NCI-H1048 (cell line): Measurements from ENCODE around the gene PTOV1.

Source experiments
- DNase-seq: peaks from one replicate; lab custom pipeline; 2025; lab: John Stamatoyannopoulos, UW

PTOV1 gene

GRCh38 chr19:49844138-49845095 lies 6.5 kb upstream of the PTOV1 start:
- DNase-seq, result no peak

GRCh38 chr19:49845414-49845813 lies 5.5 kb upstream of the PTOV1 start:
- no peak for DNase-seq

- DNase-seq, result no peak
Measured at GRCh38 chr19:49846408-49846807, 4.6 kb upstream of the PTOV1 start.

DNA sequence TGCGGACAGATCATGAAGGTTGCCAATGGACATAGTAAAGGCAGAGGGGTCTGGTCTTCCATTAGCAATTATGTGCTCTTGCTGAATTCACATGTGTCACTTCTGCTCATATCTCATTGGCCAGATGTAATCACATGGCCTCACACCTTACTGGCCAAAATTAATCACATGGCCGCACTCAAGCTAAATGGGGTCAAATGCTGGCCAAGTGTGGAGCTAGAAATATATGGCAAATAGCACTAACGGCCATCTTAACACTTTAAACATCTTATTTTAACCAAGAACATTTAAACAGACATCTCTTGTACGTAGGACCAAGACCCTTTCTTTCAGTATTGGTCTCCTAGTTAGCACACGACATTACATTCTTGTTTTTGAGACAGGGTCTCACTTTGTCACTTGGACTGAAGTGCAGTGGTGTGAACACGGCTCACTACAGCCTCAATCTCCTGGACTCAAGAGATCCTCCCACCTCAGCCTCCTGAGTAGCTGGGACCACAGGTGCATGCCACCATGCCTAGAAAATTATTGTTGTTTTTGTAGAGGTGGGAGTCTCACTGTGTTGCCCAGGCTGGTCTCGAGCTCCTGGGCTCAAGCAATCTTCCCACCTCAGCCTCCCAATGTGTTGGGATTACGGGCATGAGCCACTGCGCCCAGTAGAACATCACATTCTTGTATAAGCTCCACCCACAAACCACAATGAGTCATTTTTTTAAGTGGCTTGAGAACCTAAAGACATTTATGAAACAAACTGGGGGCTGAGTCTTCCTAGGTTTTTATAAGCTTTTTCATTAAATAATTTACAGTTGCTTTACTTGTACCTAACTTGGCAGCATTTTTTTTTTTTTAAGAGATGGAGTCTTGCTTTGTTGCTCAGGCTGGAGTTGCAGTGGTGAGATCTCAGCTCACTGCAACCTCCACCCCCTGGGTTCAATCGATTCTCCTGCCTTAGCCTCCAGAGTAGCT lies 2.9 kb upstream of the PTOV1 start:
- DNase-seq, result no peak

DNA sequence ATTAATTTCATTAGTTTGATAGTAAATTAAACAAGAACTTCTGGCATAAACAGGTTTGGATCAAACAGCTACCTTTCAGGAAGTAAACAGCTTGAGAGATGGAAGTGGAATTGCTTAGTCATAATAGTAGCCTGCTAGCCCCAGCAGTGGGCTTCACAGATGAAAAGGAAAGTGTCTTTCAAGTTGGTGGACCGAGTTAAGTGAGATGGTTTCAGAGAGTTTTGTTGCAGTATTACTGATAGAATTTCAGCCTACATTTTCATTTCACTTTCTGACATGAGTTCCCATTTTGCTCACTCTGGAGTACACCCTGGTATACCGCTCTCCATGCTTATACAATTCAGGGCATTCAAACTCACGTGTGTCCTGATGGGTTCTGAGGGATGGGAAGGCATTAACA lies 2.0 kb upstream of the PTOV1 start:
- DNase-seq, result no peak

GRCh38 chr19:49849433-49850220 lies 1.3 kb upstream of the PTOV1 start:
- DNase-seq, result no peak

DNA sequence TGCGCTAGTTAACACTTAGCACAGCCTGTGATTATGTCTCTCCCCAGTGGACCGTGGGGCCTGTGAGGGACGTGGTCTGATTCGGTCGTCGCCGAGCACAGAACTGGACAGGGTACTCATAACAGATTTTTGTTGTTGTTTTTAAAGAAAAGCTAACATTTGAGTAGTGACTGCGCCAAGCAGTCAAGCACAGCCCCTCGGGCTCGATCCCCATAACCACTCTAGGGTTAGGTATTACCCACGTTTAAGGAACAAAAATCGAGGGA lies 805 bp upstream of the PTOV1 start:
- no peak for DNase-seq

- DNase-seq, result peak; percentile 59
Measured at GRCh38 chr19:49851456-49852259, 699 bp downstream of the PTOV1 start.

DNA sequence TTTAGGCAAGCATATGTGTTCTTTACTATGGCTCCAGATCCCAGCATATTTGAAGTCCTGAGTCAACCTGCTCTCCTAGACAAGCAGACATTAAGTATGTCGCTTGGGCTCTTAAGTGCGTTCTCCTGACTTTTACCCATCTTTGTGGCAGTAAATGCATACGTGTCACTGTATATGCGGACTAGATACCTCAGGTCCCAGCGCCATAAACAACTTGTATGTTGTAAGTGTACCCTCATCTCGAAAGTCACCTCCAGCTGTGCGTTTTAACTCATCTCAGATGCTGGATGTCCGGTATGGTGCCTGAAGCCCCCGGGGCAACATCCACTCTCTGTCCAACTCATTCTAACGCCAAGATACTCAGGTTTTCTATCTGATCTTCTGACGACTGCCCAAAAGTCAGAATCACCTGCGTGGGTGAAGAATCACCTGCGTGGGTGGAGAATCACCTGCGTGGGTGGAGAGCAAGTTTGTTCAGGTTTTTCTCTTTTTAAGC lies 1.7 kb downstream of the PTOV1 start:
- DNase-seq, result no peak

DNA sequence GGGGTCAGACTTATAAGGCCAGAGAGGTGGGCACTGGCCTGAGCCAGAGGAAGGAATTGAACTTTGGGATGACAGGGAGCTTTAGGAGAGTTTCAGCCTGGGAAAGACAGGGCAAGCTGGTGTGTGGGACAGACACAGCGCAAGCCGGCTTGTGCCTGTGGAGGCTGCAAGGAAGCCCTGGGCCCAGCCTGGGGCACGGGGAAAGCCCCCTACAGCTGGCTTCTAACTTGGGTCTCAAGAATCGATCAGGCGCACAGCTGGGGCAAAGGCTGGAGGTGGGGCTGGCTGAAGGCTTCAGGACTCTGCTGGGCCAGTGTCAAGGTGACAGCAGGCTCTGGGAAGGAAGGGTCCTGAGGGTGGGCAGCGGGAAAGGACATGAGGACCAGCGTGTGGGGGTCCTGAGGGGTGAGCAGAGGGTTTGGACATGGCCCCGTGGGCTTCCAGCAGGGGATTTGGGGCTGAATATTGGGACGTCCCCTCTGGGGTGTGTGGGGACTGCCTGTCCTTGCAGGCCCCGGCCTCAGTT lies 3.0 kb downstream of the PTOV1 start:
- no peak for DNase-seq

DNA sequence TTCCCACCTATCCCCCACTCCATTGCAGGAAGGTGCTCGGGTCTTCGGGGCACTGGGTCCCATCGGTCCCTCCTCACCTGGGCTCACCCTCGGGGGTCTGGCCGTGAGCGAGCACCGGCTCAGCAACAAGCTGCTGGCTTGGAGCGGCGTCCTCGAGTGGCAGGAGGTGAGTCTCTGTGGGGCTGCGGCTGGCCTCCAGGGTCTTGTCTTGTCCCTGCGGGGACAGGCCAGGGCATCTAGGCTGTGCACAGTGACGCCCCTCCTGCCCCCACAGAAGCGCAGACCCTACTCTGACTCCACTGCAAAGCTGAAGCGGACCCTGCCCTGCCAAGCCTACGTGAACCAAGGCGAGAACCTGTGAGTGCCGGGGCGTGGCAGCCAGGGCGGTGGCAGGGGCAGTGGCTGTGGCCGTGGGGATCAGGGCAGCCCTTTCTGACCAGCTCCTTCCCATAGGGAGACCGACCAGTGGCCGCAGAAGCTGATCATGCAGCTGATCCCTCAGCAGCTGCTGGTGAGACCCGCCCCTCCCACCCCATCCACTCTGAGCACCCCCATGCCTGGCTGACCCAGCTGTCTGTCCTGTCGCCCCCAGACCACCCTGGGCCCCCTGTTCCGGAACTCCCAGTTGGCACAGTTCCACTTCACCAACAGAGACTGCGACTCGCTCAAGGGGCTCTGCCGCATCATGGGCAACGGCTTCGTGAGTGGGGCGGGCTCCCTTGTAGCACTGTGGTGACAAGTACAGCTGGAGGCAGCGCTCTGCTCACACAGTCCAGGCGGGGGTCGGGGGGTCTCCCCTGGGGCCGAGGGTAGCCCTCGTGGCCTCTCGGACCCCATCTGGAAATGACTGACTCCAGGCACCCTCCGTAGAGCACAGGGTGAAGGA lies 3.7 kb downstream of the PTOV1 start:
- DNase-seq, result no peak

GRCh38 chr19:49855277-49855675 lies 4.3 kb downstream of the PTOV1 start:
- DNase-seq, result no peak

DNA sequence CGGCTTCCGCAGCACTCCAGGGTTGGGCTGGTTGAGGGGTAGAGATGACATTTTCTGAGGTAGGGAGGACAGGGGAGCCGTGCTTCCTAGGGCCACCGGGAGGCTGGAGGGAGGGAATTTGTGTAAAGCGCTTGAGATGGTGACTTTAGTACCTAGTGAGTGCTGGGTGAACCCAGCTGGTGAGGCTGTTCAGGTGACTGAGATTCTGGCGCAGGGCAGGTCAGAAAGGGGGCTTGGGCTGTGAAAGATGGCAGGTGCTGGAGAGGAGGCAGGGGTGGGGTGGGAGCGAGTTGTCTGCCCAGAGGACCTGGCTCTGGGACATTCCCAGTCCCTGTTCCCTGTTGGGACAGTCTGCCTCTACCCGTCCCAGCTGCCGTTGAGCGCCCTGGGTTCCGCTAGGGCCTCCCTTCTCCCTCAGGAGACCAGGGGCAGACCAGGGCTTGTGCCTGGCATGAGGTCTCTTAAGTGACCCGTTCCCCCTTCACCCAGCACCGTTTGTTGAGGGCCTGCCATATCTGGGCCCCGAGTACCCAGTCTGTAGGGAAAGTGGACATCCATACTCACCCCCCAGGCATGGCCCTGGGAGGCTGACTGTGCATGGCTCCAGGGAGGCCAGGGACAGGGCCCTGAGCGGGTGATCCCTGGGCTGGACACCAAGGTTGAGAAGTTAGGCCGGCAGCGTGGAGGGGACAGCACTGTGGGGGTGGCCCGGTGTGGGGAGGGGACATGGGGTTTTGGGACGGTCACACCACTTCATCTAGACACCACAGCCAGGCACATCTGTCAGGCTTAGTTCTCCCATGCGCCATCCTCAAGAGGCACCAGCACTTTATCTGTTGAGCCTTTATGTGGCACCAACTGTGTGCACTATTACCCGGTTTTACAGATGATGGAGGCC lies 5.0 kb downstream of the PTOV1 start:
- DNase-seq, result no peak

- DNase-seq, result no peak
Measured at GRCh38 chr19:49856574-49857021, 5.6 kb downstream of the PTOV1 start.

DNA sequence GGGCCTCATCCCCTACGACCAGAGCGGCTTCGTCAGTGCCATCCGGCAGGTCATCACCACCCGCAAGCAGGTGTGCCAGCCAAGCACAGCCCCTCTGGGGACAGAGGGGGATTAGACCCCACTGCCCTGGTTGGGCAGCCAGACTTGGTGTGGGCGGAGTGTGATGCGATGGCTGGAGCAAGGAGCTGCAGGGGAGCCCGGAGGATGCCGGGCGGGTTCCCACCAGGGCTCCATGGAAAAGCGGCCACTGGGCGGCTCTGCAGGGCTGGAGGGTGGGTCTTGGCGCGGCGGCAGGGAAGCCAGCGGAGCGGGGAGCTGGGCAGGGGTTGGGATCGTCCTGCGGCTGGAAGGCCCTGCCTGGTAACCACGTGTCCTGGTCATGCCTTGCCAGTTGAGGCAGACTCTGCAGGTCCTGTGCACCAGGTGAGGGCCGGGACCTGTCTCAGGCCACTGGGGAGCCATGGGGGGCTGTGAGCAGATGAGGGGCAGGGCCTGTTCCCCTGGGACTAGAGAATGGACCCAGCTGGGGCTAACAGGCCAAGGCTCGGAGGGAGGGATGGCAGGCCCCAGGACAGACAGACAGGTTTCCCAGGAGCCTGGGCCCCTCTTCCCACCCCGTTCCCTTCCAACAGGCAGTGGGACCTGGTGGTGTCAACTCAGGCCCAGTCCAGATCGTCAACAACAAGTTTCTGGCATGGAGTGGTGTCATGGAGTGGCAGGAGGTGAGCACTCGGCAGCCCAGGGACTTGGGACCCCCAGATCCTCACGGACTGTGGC lies 6.3 kb downstream of the PTOV1 start:
- no peak for DNase-seq

DNA sequence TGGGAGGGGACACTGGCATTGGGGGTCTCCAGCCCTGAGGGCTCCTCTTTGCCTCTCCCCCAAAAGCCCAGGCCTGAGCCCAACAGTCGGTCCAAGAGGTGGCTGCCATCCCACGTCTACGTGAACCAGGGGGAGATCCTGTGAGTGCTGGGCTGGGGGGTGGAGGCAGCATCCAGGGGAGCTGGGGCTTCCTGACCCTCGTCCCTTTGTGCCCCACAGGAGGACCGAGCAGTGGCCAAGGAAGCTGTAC lies 6.8 kb downstream of the PTOV1 start:
- DNase-seq, result no peak

DNA sequence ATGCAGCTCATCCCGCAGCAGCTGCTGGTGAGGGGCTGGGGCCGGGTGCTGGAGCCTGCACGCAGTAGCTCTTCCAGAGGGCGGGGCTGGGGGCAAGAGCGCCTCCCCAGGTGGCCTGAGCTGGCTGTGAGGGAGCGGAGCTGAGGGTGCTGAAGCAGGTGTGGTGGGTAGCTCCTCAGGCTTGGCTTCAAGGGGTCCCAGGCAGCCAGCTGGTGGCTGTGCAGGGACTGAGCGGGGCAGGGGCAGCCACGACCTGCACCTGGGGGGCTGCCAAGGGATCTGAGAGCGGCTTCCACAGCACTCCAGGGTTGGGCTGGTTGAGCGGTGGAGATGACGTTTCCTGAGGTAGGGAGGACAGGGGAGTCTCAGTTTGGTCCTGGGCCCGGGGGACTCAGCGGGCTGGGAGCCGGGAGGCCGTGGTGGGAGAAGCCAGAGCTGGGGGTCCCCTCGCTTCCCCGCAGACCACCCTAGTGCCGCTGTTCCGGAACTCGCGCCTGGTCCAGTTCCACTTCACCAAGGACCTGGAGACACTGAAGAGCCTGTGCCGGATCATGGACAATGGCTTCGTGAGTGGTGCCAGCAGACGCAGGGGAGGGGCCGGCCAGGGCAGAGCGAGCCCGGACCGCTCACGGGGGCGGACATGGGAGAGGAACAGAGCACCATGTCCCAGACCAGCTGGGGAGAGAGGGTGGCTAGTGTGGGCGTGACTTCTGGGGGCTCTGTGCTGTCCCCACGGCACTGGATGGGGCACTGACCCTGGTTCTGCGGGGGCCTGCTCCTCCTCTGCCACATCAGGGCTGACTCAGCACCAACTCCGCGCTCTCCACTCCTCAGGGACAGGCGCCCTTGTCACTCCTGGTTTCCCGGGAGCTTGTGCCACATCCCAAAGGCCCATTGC lies 7.4 kb downstream of the PTOV1 start:
- DNase-seq, result no peak
